ENCODE measurements around the gene STARD7.
A peak's percentile ranks its signal among the peaks of the same experiment; 100 is the strongest.

DNA sequence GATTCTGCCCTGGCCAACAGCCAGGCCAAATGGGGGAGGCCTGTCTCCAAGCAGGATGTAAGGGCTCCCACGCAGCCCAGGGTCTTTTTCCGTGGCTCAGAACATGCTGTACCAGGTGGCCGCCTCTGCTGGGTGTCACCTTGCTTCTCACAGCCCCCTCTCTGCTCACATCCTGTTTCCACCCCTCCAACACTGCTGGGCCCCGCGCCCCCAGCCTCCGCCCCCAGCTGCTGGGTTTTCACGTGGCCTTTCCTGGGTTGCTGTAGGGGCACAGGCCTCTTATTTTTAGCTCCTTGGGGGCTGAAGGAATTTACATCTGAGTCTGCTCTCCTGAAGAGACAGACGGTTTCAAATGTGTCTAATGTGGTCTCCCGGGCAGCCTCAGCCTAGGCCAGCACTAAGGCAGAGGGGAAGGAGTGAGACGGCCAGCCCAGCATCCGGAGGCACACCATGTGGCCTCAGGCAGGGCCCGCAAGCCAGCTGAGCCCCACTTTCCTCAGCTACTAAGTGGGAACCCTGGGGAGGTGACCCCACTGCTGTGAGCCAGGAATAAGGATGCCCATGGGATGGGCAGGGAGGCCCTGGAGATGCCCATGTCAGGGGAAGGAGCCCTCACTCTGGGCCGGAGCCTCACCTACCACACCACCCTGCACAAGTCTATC lies 44.7 kb downstream of the STARD7 start:
- no peak; the same call in none of the 2 replicates for TF ChIP-seq POLR2A (IDR thresholded peaks at IDR 0.05; ENCODE audit: low read depth, low read length)
- peak; percentile 86 for TF ChIP-seq SPI1 (IDR thresholded peaks at IDR 0.05; ENCODE audit: low read depth, low read length)
- peak; percentile 74 for TF ChIP-seq POLR2AphosphoS5 (IDR thresholded peaks at IDR 0.05; ENCODE audit: low read depth, low read length)
- TF ChIP-seq POU2F2 (IDR thresholded peaks at IDR 0.05; ENCODE audit: low read depth, low read length): peak; percentile 65; the same call in 1 of the 2 replicates

All from GM12891 (cell line).